A549 (cell line): ENCODE results near the gene NR4A1.

Experiments
- CTCF ChIP-seq: fragments of >200 bp; sonication (Bioruptor Twin); formaldehyde crosslinking; IDR thresholded peaks from 3 replicates; pipeline ENCODE4 v1.5.1; 2016
- EP300 ChIP-seq, 2 experiments: fragments of >200 bp; sonication (Bioruptor Twin); formaldehyde crosslinking; IDR thresholded peaks; 2 replicates in 1 of 2; 3 replicates in 1 of 2; pipeline ENCODE4 v1.6.1; 2016 to 2017
- HMGXB4 ChIP-seq: fragments of 250-450 bp; sonication (Bioruptor Pico); IDR thresholded peaks from 2 replicates; pipeline ENCODE4 v1.5.0; 2021; ENCODE audit warnings: mild to moderate bottlenecking, moderate library complexity, borderline replicate concordance
- HOXB5 ChIP-seq: fragments of 250-450 bp; sonication (Bioruptor Pico); IDR thresholded peaks from 2 replicates; pipeline ENCODE4 v1.5.0; 2020; ENCODE audit warnings: mild to moderate bottlenecking, moderate library complexity
- MAX ChIP-seq: IDR thresholded peaks from 2 replicates; pipeline ENCODE4 v1.6.1; 2012
- REST ChIP-seq: fragments of 200-600 bp; sonication (generic); IDR thresholded peaks from 2 replicates; pipeline ENCODE4 v1.6.1; 2016; ENCODE audit warnings: antibody characterized with exemption, mild to moderate bottlenecking, moderate library complexity

GRCh38 chr12:52049688-52050087, 1.6 kb upstream of the NR4A1 start:
- TF ChIP-seq CTCF (no peak), REST (no peak), EP300 (IDR thresholded peaks at IDR 0.05) (no peak), HMGXB4 (no peak), MAX (no peak), HOXB5 (CRISPR knock-in tag) (no peak)
